RWPE1 (cell line): ENCODE measurements around the gene ACER3.

Experiments used
- CTCF ChIA-PET: fragments of 350-600 bp; sonication (Branson Sonifier 250); formaldehyde crosslinking; extraction: SDS; loops from one replicate; lab custom pipeline; 2021; lab: Yijun Ruan, JAX
- POLR2A ChIA-PET: fragments of 400-600 bp; formaldehyde crosslinking; extraction: SDS; loops from one replicate; lab custom pipeline; 2020; ENCODE audit warnings: antibody characterized with exemption; ENCODE audit not compliant: low non-redundant PET; lab: Yijun Ruan, JAX
- DNase-seq: peaks from one replicate; pipeline ENCODE4 v3.0.0; 2012; ENCODE audit warnings: low spot score
- H3K27ac ChIP-seq: fragments of 450-650 bp; 2 replicates; pipeline ENCODE4 v1.5.1; 2017
- TF ChIP-seq, protein P1 (sequence below): fragments of 450-650 bp; conservative IDR thresholded peaks from 2 replicates; pipeline ENCODE4 v1.5.1; 2017; ENCODE audit warnings: low read depth, mild to moderate bottlenecking

Gene ACER3

DNA sequence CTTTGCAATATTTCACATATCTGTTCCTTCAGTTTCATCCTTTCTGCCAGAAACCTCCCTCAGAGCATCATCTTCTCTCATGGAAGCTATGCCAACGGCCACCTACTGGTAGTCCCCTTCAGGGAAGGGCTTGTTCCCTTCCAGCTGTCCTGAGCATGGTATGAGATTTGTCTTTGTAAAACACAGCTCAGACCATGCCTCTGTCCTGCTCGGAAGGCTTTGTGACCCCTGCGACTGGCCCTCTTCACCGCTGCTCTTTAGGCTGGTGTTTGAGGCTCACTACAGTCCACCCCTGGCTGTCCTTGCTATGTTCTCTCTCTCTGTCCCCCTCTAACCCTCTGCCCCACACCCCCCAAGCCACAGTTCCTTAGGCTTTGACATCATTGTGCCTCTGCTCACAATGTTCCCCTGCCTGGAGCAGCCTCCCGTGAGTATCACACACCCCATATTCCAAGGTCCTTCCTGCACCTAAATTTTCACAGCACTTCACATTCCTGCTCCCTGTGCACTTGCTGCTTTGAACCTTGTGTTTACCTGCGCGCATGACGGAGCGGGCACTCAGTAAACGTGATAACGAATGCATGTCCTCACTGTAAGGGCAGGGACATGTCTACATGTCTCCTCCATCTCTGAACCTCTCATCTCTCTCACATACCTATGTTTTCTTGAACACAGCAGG is 24.0 kb upstream of the ACER3 start:
- TF ChIP-seq, protein P1, sequence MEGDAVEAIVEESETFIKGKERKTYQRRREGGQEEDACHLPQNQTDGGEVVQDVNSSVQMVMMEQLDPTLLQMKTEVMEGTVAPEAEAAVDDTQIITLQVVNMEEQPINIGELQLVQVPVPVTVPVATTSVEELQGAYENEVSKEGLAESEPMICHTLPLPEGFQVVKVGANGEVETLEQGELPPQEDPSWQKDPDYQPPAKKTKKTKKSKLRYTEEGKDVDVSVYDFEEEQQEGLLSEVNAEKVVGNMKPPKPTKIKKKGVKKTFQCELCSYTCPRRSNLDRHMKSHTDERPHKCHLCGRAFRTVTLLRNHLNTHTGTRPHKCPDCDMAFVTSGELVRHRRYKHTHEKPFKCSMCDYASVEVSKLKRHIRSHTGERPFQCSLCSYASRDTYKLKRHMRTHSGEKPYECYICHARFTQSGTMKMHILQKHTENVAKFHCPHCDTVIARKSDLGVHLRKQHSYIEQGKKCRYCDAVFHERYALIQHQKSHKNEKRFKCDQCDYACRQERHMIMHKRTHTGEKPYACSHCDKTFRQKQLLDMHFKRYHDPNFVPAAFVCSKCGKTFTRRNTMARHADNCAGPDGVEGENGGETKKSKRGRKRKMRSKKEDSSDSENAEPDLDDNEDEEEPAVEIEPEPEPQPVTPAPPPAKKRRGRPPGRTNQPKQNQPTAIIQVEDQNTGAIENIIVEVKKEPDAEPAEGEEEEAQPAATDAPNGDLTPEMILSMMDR, result no peak; the same call in 1 of the 2 replicates
- peak overlapping the region; percentile 82 for H3K27ac ChIP-seq
- ChIA-PET CTCF (no interaction called here), POLR2A (no interaction called here)
- DNase-seq, result no peak

DNA sequence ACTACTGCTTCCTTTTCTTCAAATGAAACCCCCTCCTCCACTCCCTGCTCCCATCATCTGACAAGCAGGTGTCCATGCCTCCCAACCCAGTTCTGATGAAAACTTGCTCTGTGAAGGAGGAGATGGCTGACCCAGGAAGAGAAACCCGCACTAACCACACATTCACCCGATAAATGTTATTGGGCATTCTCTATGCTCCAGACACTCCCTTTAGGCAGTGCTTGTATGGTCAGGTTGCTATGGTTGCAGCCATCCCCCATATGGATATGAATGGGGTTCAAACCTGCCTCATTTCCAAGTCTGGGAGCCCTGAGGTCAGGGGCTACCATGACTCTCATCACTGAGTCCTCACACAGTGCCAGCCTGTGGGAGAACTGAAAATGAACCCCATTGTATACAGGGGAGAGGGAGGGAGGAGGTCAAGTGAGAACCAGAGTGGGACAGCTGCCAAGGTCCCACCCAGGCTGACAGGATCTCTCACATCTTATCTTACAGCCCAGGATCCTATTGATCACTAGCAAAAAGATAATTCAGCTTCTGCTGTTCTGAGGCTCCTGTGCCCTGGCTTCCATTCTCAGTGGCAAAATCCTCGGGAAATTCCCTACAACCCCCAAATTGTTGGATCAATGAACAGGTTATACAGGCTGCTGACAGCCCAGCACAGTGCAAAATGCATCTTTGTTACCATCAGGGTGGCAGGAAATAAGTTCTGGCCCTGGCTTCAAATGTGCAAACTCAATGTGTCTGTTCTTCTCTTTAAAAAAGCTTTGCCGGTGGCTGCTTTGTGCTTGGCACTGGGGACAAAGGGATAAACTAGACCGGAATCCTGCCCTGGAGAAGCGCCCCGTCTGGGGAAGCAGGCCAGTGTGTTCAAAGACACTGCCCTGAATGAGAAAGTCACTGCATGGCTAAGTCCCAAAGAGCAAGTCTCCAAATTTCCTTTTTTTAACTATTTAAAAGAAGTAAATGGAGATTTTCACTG is 22.7 kb upstream of the ACER3 start:
- ChIA-PET POLR2A (no interaction called here), CTCF (no interaction called here)
- H3K27ac ChIP-seq, result no peak overlapping the region
- TF ChIP-seq, protein P1, result no peak
- no peak for DNase-seq

DNA sequence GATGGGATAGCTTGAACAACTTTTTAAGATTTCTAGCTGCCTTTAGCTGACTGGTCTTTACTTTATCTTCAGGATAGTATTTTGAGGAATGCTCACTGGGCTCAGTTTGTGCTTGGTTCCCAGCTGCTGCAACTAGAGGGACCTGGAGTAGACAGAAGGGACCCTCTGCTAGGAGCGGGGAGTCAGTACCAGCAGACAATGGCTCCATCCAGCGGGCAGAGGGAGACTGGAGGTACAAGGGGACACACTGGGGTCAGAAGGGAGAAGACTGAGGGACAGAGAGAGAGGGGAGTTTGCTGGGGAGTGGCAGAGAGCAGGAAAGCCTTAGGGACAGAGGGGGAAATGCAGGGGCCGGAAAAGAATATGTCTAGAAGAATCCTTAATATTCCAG is 22.0 kb upstream of the ACER3 start:
- DNase-seq, result no peak
- POLR2A ChIA-PET, result no interaction called here
- CTCF ChIA-PET, result no interaction called here
- TF ChIP-seq, protein P1, result no peak
- H3K27ac ChIP-seq, result no peak overlapping the region

DNA sequence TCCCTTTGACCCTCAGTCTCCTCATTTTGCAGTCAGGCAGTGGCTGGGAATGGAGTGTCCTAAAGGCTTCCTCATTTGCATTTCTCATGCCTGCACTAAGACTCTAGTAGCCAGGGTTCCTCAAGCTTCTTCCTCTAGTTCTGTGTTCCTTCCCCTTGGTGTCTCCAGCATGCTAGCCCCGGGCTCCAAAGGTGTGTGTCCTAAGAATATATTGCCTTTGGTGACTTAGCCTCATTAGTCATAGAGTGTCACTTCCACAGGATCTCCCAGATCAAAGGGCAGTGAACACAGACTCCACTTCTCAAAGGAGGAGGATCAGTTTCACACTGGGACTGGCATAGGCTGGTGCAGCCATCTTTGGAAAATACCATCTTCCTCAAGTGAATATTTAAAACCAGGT is 21.4 kb upstream of the ACER3 start:
- ChIA-PET CTCF (interaction anchor here (0.7 kb wide), 1 partner anchor 1602 kb away, joined by 5 read pairs; no protein-coding TSS in a partner anchor), POLR2A (no interaction called here)
- TF ChIP-seq, protein P1, result no peak
- no peak overlapping the region for H3K27ac ChIP-seq
- DNase-seq, result no peak

DNA sequence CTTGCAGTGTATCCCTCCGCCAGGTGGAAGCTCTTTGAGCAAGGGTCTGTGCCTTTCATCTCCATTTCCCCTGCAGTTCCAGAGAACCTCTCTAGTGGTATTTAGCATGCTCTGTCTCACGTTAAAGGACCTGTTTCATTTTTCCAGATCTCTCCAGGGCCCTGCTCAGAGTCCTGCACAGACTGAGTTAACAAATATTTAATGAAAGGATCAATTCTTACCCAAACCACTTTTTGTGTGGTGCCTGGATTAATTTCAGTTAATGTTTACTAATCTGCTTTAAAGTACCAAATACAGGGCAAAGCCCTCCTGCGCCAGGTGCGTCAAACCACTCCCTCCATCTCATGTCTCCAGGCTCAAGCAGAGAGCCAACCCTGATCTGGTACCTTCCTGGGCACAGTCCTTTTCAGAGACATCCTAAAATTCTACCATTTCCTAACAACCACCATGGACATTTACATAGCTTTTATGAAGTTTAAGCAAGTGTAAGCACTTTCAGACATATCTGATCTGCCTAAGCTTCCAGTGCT is 18.7 kb upstream of the ACER3 start:
- ChIA-PET POLR2A (no interaction called here), CTCF (no interaction called here)
- TF ChIP-seq, protein P1, result no peak
- no peak for DNase-seq
- H3K27ac ChIP-seq, result no peak overlapping the region

DNA sequence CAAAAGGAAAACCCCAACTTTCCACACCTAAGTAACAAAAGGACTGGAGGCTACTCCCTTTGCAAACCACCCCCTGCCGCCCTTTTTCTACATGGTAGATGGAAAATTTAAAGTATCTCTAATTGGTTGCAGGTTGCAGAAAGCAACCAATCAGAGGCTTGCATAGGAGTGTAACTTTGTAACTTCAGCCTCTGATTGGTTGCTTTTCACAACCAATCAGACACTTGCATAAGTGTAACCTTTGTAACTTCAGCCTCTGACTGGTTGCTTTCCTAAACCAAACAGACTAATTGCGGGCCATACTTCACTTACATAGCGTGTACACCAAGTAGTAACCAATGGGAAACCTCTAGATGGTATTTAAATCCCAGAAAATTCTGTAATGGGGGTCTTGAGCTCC is 16.8 kb upstream of the ACER3 start:
- ChIA-PET POLR2A (no interaction called here), CTCF (no interaction called here)
- H3K27ac ChIP-seq, result no peak overlapping the region
- no peak for DNase-seq
- TF ChIP-seq, protein P1, result no peak
